Activated T-helper 2 cell treated with anti-CD3 and anti-CD28 coated beads, Interferon-gamma antibody, Interleukin-2, Interleukin-4, amounts not matched to agents 10 μg/mL and 5 μg/mL and 100 μg/mL, durations not matched to agents 14 hours and 24 hours and 36 hours (primary cell): ENCODE data around the gene SLC35F3. TPM values are rescaled to one million over a fixed set of nuclear protein-coding genes. Genes with fewer than 3 reads are reported as not detected.

Experiments
- DNase-seq: peaks from one replicate; pipeline ENCODE4 v3.0.0; 2021; ENCODE audit warnings: low spot score
- H3K27ac Mint-ChIP-seq: one replicate; pipeline ENCODE4 v1.8.0; 2021; ENCODE audit warnings: mixed read lengths
- H3K27me3 Mint-ChIP-seq: one replicate; pipeline ENCODE4 v1.8.0; 2021; ENCODE audit warnings: low read depth, mixed read lengths
- H3K36me3 Mint-ChIP-seq: one replicate; pipeline ENCODE4 v1.8.0; 2021; ENCODE audit warnings: low read depth, mixed read lengths
- H3K4me1 Mint-ChIP-seq: one replicate; pipeline ENCODE4 v1.8.0; 2021; ENCODE audit warnings: low read depth, mixed read lengths
- H3K4me3 Mint-ChIP-seq: one replicate; pipeline ENCODE4 v1.8.0; 2021; ENCODE audit warnings: low read depth, mild to moderate bottlenecking, moderate library complexity, mixed read lengths
- H3K9me3 Mint-ChIP-seq: one replicate; pipeline ENCODE4 v1.8.0; 2021; ENCODE audit warnings: mixed read lengths
- intact Hi-C: fragments of 100-400 bp; cut with micrococcal nuclease; formaldehyde crosslinking; loops from one replicate; pipeline ENCODE4 v1.15.1; 2023
- total RNA-seq: library from RNA; stranded (reverse); gene quantifications from 2 replicates; pipeline ENCODE4 v1.2.3, GENCODE V29; 2022

SLC35F3 gene
- total RNA-seq, 1 donor from 2014 or later = 2.5 TPM

DNA sequence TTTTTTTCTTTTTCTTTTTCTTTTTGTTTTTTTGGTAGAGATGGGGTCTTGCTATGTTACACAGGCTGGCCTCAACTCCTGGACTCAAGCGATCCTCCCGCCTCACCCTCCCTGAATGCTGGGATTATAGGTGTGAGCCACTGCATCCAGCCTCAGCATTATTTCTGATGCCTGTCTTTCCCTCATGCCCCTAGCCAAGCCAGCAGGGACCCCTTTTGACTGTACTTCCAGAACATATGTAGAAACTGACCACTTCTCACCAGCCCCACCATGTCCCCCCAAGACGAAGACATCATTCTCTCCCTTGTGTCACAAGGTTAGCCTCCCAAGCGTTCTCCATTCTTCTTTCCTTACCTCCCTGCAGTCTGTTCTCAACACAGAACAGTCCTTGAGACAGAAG is 360.8 kb downstream of the SLC35F3 start:
- intact Hi-C loops = no loop called here
- peaks cover 14% of the 10 kb centered on the region for H3K4me1 Mint-ChIP-seq
- H3K4me3 Mint-ChIP-seq = no peak overlapping the region
- peaks cover 5% of the 10 kb centered on the region for H3K36me3 Mint-ChIP-seq
- no peak overlapping the region for H3K27ac Mint-ChIP-seq
- H3K27me3 Mint-ChIP-seq = peaks cover 10% of the 10 kb centered on the region
- no peaks in the 10 kb centered on the region for H3K9me3 Mint-ChIP-seq
- no peak for DNase-seq

GRCh38 chr1:234265861-234266260 is 361.4 kb downstream of the SLC35F3 start:
- Mint-ChIP-seq H3K27ac (no peak overlapping the region), H3K9me3 (no peaks in the 10 kb centered on the region), H3K4me1 (peaks cover 15% of the 10 kb centered on the region), H3K36me3 (peaks cover 5% of the 10 kb centered on the region), H3K27me3 (peaks cover 10% of the 10 kb centered on the region), H3K4me3 (no peak overlapping the region)
- no peak for DNase-seq
- intact Hi-C loops = no loop called here

- Mint-ChIP-seq H3K9me3 (no peaks in the 10 kb centered on the region), H3K27ac (no peak overlapping the region), H3K4me1 (peaks cover 28% of the 10 kb centered on the region), H3K27me3 (peaks cover 15% of the 10 kb centered on the region), H3K36me3 (peaks cover 5% of the 10 kb centered on the region), H3K4me3 (no peak overlapping the region)
- no peak for DNase-seq
- intact Hi-C loops = loop anchor here (5.0 kb wide), 1 partner anchor 673 kb away; no protein-coding TSS in a partner anchor
Measured at GRCh38 chr1:234270093-234270492, 365.6 kb downstream of the SLC35F3 start.

DNA sequence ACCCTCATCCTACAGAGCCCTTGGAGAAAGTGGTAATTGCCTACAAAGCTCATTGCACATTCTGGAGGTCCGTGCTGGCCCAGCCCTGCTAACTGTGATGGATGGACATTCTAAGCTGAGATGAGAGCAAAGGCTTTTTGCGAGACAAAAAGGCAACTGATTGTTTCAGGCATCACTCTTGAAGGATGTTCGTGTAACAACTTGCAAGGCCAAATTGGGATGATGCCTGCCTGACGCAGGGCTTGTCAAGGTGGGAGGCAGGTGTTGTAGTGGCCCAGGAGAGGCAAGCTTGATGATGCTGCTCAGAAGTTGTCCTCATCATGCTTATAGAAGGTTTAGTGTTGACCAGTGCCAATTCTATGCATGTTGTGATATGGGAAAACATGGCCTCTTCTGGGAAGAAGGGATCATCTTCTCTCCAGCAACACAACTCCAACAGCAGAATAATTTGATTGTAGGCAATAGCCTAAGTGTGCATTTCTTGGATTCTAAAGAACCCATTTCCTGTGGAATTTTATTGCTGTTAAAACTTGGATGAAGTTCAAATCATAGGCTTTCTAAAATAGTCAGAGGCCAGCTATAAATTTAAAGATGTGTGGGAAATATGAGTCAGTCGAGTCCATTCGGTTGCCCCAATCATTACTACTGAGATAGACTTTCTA is 366.2 kb downstream of the SLC35F3 start:
- Mint-ChIP-seq H3K27ac (no peak overlapping the region), H3K9me3 (no peaks in the 10 kb centered on the region), H3K27me3 (peaks cover 17% of the 10 kb centered on the region), H3K4me3 (no peak overlapping the region), H3K4me1 (peaks cover 28% of the 10 kb centered on the region), H3K36me3 (peaks cover 5% of the 10 kb centered on the region)
- DNase-seq = no peak
- intact Hi-C loops = loop anchor here (1.0 to 5.0 kb wide), 4 partner anchors 26 to 673 kb away; no protein-coding TSS in a partner anchor

DNA sequence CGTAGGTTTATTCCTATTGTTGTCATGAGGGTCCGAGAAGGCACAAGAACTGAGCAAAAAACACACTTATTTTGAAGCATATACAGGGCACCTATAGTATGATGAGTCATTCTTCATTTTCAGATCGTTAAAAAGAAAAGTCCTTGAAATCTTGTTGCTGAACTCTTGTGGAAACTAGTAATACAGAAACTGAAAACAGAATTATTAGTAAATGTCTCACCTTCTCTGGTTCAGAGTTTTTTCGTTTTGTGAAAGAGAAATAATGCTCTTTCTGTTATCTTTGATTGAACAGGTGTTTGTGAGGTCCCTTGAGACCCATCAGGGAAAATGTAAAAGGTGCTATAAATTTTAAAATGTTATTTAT is 366.7 kb downstream of the SLC35F3 start:
- peaks cover 5% of the 10 kb centered on the region for H3K36me3 Mint-ChIP-seq
- H3K27ac Mint-ChIP-seq = no peak overlapping the region
- no peak overlapping the region for H3K4me3 Mint-ChIP-seq
- intact Hi-C loops = loop anchor here (1.0 to 5.0 kb wide), 4 partner anchors 27 to 674 kb away; no protein-coding TSS in a partner anchor
- DNase-seq = no peak
- peaks cover 20% of the 10 kb centered on the region for H3K27me3 Mint-ChIP-seq
- H3K4me1 Mint-ChIP-seq = peaks cover 28% of the 10 kb centered on the region
- H3K9me3 Mint-ChIP-seq = no peaks in the 10 kb centered on the region

DNA sequence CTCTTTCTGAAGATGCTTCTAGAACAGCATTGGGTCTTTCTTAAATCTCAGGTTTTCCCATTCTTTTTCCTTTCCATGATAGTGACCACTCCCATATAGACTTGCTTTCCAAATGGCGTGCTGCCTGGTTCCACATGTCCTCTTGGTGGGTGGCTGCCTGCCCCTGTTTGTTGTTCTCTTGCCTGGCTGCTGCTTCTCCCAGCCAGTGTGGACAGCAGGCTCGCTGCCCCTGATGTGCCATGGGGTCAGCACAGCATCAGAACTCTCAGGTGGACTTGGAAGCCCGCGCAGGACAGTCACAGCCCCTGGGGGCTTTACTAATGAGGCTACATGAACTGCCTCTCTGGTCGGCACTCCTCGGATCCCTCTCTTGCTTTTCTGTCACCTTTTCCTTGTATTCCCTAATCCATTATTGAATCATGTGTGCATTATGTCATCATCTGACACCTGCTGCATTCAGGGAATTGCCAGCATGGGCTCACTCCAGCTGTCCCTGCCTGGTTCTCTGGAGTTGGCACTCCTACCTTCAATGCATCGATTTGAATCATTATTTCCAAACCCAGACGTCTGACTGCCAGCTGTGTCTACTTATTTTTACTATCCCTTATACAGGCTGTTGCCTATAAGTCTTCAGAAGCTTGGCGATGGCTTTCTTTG is 368.3 kb downstream of the SLC35F3 start:
- Mint-ChIP-seq H3K27me3 (peaks cover 28% of the 10 kb centered on the region), H3K36me3 (peaks cover 5% of the 10 kb centered on the region), H3K9me3 (no peaks in the 10 kb centered on the region), H3K4me1 (peaks cover 28% of the 10 kb centered on the region), H3K27ac (no peak overlapping the region), H3K4me3 (no peak overlapping the region)
- no peak for DNase-seq
- intact Hi-C loops = loop anchor here (1.0 to 5.0 kb wide), 2 partner anchors 13 to 675 kb away; no protein-coding TSS in a partner anchor

DNA sequence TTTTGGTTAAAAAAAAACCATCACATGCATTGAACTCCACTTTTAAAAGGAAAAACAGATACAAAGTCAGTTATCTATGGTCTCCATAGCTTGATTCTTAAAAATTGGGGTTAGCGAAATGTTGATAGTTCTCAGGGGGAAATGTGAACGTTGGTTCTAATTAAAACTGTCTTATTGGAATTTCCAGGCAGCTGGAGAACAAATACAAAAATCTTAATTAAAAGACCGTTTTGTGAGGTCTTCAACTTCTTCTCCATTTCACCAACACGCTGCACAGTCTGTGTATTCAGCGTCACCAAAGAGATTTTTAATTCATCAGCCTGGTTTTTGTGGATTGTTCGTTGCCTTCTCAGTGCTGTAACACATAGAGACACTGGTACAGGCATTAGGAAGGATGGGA is 369.5 kb downstream of the SLC35F3 start:
- intact Hi-C loops = loop anchor here (1.0 to 5.0 kb wide), 2 partner anchors 11 to 677 kb away; no protein-coding TSS in a partner anchor
- H3K4me1 Mint-ChIP-seq = peaks cover 28% of the 10 kb centered on the region

GRCh38 chr1:234276151-234276788 is 371.8 kb downstream of the SLC35F3 start:
- no peaks in the 10 kb centered on the region for H3K36me3 Mint-ChIP-seq
- peaks cover 31% of the 10 kb centered on the region for H3K27me3 Mint-ChIP-seq
- H3K4me3 Mint-ChIP-seq = no peak overlapping the region
- no peak overlapping the region for H3K27ac Mint-ChIP-seq
- no peaks in the 10 kb centered on the region for H3K9me3 Mint-ChIP-seq
- intact Hi-C loops = no loop called here
- peaks cover 11% of the 10 kb centered on the region for H3K4me1 Mint-ChIP-seq
- DNase-seq = no peak

More for the DNA sequence above, 369.5 kb downstream of the SLC35F3 start:
- no peak overlapping the region for H3K4me3 Mint-ChIP-seq
- DNase-seq = no peak
- H3K9me3 Mint-ChIP-seq = no peaks in the 10 kb centered on the region
- H3K36me3 Mint-ChIP-seq = peaks cover 5% of the 10 kb centered on the region
- H3K27me3 Mint-ChIP-seq = peaks cover 28% of the 10 kb centered on the region
- no peak overlapping the region for H3K27ac Mint-ChIP-seq

DNA sequence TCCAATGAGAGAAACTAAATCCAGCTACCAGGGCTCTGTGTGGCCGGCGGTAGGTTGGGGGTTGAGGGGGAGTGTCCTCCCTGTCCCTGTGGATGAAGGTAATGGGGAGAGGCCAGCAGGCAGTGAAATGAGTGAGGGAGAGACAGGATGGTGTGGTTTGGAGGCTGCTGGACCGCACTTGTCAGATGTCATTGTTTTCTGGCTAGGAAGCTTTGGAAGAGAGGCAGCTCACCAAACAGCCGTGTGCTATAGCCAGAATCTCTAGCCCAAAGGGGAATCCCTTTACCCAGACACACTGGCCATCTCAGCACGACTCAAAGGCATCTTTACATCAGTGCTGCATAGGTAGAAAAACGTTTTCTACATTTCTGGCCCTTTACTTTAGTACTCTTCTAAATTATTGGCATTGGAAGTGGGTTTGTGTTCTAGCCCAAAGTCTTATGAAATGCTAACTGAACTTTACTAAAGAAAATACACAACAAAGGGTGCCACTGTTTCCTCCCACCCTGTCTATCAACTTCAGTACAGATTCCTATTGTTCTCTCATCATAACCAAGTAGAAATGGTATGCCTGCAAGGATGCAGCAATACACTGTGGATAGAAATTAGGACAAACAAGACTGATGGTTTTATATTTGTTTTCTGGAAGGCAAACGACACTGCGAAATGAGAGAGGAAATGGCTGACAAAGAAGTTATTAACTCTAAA is 372.8 kb downstream of the SLC35F3 start:
- Mint-ChIP-seq H3K9me3 (no peaks in the 10 kb centered on the region), H3K4me1 (peaks cover 3% of the 10 kb centered on the region), H3K4me3 (no peak overlapping the region), H3K27me3 (peaks cover 31% of the 10 kb centered on the region), H3K36me3 (no peaks in the 10 kb centered on the region), H3K27ac (no peak overlapping the region)
- DNase-seq = no peak
- intact Hi-C loops = no loop called here

- intact Hi-C loops = no loop called here
- Mint-ChIP-seq H3K36me3 (no peaks in the 10 kb centered on the region), H3K4me3 (no peak overlapping the region), H3K4me1 (no peaks in the 10 kb centered on the region), H3K9me3 (no peaks in the 10 kb centered on the region), H3K27ac (no peak overlapping the region), H3K27me3 (peaks cover 24% of the 10 kb centered on the region)
- DNase-seq = no peak
Measured at GRCh38 chr1:234279021-234279420, 374.5 kb downstream of the SLC35F3 start.

- Mint-ChIP-seq H3K36me3 (no peaks in the 10 kb centered on the region), H3K27ac (no peak overlapping the region), H3K27me3 (peaks cover 23% of the 10 kb centered on the region), H3K4me3 (no peak overlapping the region), H3K4me1 (no peaks in the 10 kb centered on the region), H3K9me3 (no peaks in the 10 kb centered on the region)
- DNase-seq = no peak
- intact Hi-C loops = no loop called here
Measured at GRCh38 chr1:234280500-234280899, 376.0 kb downstream of the SLC35F3 start.

GRCh38 chr1:234281826-234282489 is 377.5 kb downstream of the SLC35F3 start:
- Mint-ChIP-seq H3K4me1 (no peaks in the 10 kb centered on the region), H3K27me3 (peaks cover 16% of the 10 kb centered on the region), H3K9me3 (no peaks in the 10 kb centered on the region), H3K4me3 (no peak overlapping the region), H3K27ac (no peak overlapping the region), H3K36me3 (no peaks in the 10 kb centered on the region)
- no peak for DNase-seq
- intact Hi-C loops = no loop called here
